Measurements from ENCODE around the gene EIF4B. TPM values are rescaled to one million over a fixed set of nuclear protein-coding genes. Genes with fewer than 3 reads are reported as not detected.

The EIF4B gene
- total and polyA plus RNA-seq, 2 of the 13 experiments (the other 11 are each of a cell fraction or from before 2014, with no cell fraction given) = 416 to 548 TPM

GRCh38 chr12:53079226-53080117 lies 73.2 kb downstream of the EIF4B start, which contains the start of gene SPRYD3 (continued):
- TF ChIP-seq NR1H2 (CRISPR knock-in tag; IDR thresholded peaks at IDR 0.05; ENCODE audit: borderline replicate concordance, low read depth) = no peak
- TF ChIP-seq ATF2 (CRISPR knock-in tag; IDR thresholded peaks at IDR 0.05) = 0 out of 2 replicates have a peak, but pooled peaks have one; percentile 54
- TF ChIP-seq ZGPAT (CRISPR knock-in tag; IDR thresholded peaks at IDR 0.05) = 0 out of 2 replicates have a peak, but pooled peaks have one; percentile 82
- TF ChIP-seq ZNF33B (CRISPR knock-in tag; IDR thresholded peaks at IDR 0.05) = peak; percentile 76; the same call in 1 of the 2 replicates
- no peak for TF ChIP-seq ZC3H4 (CRISPR knock-in tag; IDR thresholded peaks at IDR 0.05; ENCODE audit: borderline replicate concordance)
- no peak for TF ChIP-seq SP1 (IDR thresholded peaks at IDR 0.05)
- TF ChIP-seq SP1 (CRISPR knock-in tag; IDR thresholded peaks at IDR 0.05) = peak; percentile 72
- TF ChIP-seq ZSCAN9 (CRISPR knock-in tag; IDR thresholded peaks at IDR 0.05; ENCODE audit: borderline replicate concordance) = peak; percentile 60; the same call in 1 of the 2 replicates
- peak; percentile 45; the same call in 1 of the 2 replicates for TF ChIP-seq ZSCAN12 (CRISPR knock-in tag; IDR thresholded peaks at IDR 0.05)
- TF ChIP-seq NFATC3 (CRISPR knock-in tag; IDR thresholded peaks at IDR 0.05) = peak; percentile 86; the same call in 1 of the 2 replicates
- no peak for TF ChIP-seq CTCF (CRISPR knock-in tag; IDR thresholded peaks at IDR 0.05)
- no peak; the same call in 1 of the 2 replicates for TF ChIP-seq ZNF770 (CRISPR knock-in tag; IDR thresholded peaks at IDR 0.05)
- 0 out of 2 replicates have a peak, but pooled peaks have one; percentile 24 for TF ChIP-seq ZNF629 (CRISPR knock-in tag; conservative IDR thresholded peaks at IDR 0.05)
- no peak for TF ChIP-seq ZFP82 (CRISPR knock-in tag; IDR thresholded peaks at IDR 0.05; ENCODE audit: borderline replicate concordance)
- TF ChIP-seq GATAD1 (CRISPR knock-in tag; IDR thresholded peaks at IDR 0.05) = peak; percentile 66
- peak; percentile 58; the same call in 1 of the 2 replicates for TF ChIP-seq TFAP4 (IDR thresholded peaks at IDR 0.05; ENCODE audit: borderline replicate concordance, low read depth)
